Measurements from ENCODE around the gene LAMTOR5.

Gene LAMTOR5

GRCh38 chr1:110454328-110454727 lies 46.8 kb upstream of the LAMTOR5 start:
- Histone ChIP-seq H3K27me3 (ENCODE audit: control insufficient read depth, low read length) (peaks cover 28% of the 10 kb centered on the region), H4K20me1 (ENCODE audit: control insufficient read depth, insufficient read depth, low read depth, low read length) (no peaks in the 10 kb centered on the region)

GRCh38 chr1:110453829-110454228 lies 46.3 kb upstream of the LAMTOR5 start:
- Histone ChIP-seq H3K9me3 (ENCODE audit: control insufficient read depth, insufficient read depth, low read length) (no peaks in the 10 kb centered on the region), H3K4me3 (ENCODE audit: low read length) (no peak overlapping the region), H3K36me3 (ENCODE audit: control insufficient read depth, low read length) (no peaks in the 10 kb centered on the region), H3K4me2 (ENCODE audit: low read length) (no peak overlapping the region), H3K27me3 (ENCODE audit: control insufficient read depth, low read length) (peaks cover 30% of the 10 kb centered on the region), H3K4me1 (ENCODE audit: control insufficient read depth, low read length) (no peaks in the 10 kb centered on the region), H3K79me2 (ENCODE audit: control insufficient read depth, low read length) (no peaks in the 10 kb centered on the region), H3F3A (ENCODE audit: control insufficient read depth, insufficient read depth) (no peaks in the 10 kb centered on the region), H3K27ac (ENCODE audit: low read depth, low read length) (no peak overlapping the region), H3K9me2 (replicated peaks; ENCODE audit: control insufficient read depth, low read length) (no peaks in the 10 kb centered on the region), H4K20me1 (ENCODE audit: control insufficient read depth, insufficient read depth, low read depth, low read length) (no peaks in the 10 kb centered on the region)
- TF ChIP-seq EZH2phosphoT487 (IDR thresholded peaks at IDR 0.05; ENCODE audit: borderline replicate concordance, low read length) (no peak), CTCF (IDR thresholded peaks at IDR 0.05; ENCODE audit: low read depth, low read length, poor library complexity, severe bottlenecking) (no peak)

More at GRCh38 chr1:110454328-110454727, 46.8 kb upstream of the LAMTOR5 start:
- Histone ChIP-seq H3K4me2 (ENCODE audit: low read length) (no peak overlapping the region), H3K4me1 (ENCODE audit: control insufficient read depth, low read length) (peaks cover 2% of the 10 kb centered on the region), H3K4me3 (ENCODE audit: low read length) (no peak overlapping the region), H3K9me2 (replicated peaks; ENCODE audit: control insufficient read depth, low read length) (no peaks in the 10 kb centered on the region), H3F3A (ENCODE audit: control insufficient read depth, insufficient read depth) (no peaks in the 10 kb centered on the region), H3K9me3 (ENCODE audit: control insufficient read depth, insufficient read depth, low read length) (no peaks in the 10 kb centered on the region), H3K36me3 (ENCODE audit: control insufficient read depth, low read length) (no peaks in the 10 kb centered on the region), H3K27ac (ENCODE audit: low read depth, low read length) (no peak overlapping the region), H3K79me2 (ENCODE audit: control insufficient read depth, low read length) (no peaks in the 10 kb centered on the region)
- TF ChIP-seq EZH2phosphoT487 (IDR thresholded peaks at IDR 0.05; ENCODE audit: borderline replicate concordance, low read length) (no peak), CTCF (IDR thresholded peaks at IDR 0.05; ENCODE audit: low read depth, low read length, poor library complexity, severe bottlenecking) (no peak)

- H3K4me2 ChIP-seq (ENCODE audit: low read length), result no peak overlapping the region
- no peaks in the 10 kb centered on the region for H4K20me1 ChIP-seq (ENCODE audit: control insufficient read depth, insufficient read depth, low read depth, low read length)
- H3K4me3 ChIP-seq (ENCODE audit: low read length), result no peak overlapping the region
- no peaks in the 10 kb centered on the region for H3K36me3 ChIP-seq (ENCODE audit: control insufficient read depth, low read length)
- H3K27ac ChIP-seq (ENCODE audit: low read depth, low read length), result no peak overlapping the region
- H3K9me2 ChIP-seq (replicated peaks; ENCODE audit: control insufficient read depth, low read length), result no peaks in the 10 kb centered on the region
- peaks cover 44% of the 10 kb centered on the region for H3K27me3 ChIP-seq (ENCODE audit: control insufficient read depth, low read length)
- no peaks in the 10 kb centered on the region for H3K9me3 ChIP-seq (ENCODE audit: control insufficient read depth, insufficient read depth, low read length)
- TF ChIP-seq EZH2phosphoT487 (IDR thresholded peaks at IDR 0.05; ENCODE audit: borderline replicate concordance, low read length), result no peak
- H3F3A ChIP-seq (ENCODE audit: control insufficient read depth, insufficient read depth), result no peaks in the 10 kb centered on the region
- H3K79me2 ChIP-seq (ENCODE audit: control insufficient read depth, low read length), result no peaks in the 10 kb centered on the region
- no peaks in the 10 kb centered on the region for H3K4me1 ChIP-seq (ENCODE audit: control insufficient read depth, low read length)
Observed at GRCh38 chr1:110452330-110452729, 44.8 kb upstream of the LAMTOR5 start.

- Histone ChIP-seq H3K79me2 (ENCODE audit: control insufficient read depth, low read length) (no peaks in the 10 kb centered on the region), H3K9me2 (replicated peaks; ENCODE audit: control insufficient read depth, low read length) (no peaks in the 10 kb centered on the region), H3K4me3 (ENCODE audit: low read length) (no peak within 1 kb of the TSS), H3K27me3 (ENCODE audit: control insufficient read depth, low read length) (peaks cover 47% of the 10 kb centered on the region), H3K4me2 (ENCODE audit: low read length) (no peak within 1 kb of the TSS), H3K36me3 (ENCODE audit: control insufficient read depth, low read length) (no peaks in the 10 kb centered on the region), H4K20me1 (ENCODE audit: control insufficient read depth, insufficient read depth, low read depth, low read length) (no peaks in the 10 kb centered on the region), H3K4me1 (ENCODE audit: control insufficient read depth, low read length) (no peaks in the 10 kb centered on the region), H3K9me3 (ENCODE audit: control insufficient read depth, insufficient read depth, low read length) (no peaks in the 10 kb centered on the region), H3F3A (ENCODE audit: control insufficient read depth, insufficient read depth) (no peaks in the 10 kb centered on the region), H3K27ac (ENCODE audit: low read depth, low read length) (no peak within 1 kb of the TSS)
- TF ChIP-seq CTCF (IDR thresholded peaks at IDR 0.05; ENCODE audit: low read depth, low read length, poor library complexity, severe bottlenecking) (no peak), EZH2phosphoT487 (IDR thresholded peaks at IDR 0.05; ENCODE audit: borderline replicate concordance, low read length) (no peak)
Observed at GRCh38 chr1:110450929-110451328, 43.4 kb upstream of the LAMTOR5 start, which contains the start of gene PROK1. PROK1 (plus strand) TSS chr1:110451149; CDS start chr1:110451217, 68 bp downstream.

All from DOHH2 (cell line).